ENCODE data around the gene ZSCAN10. TPM values are rescaled to one million over a fixed set of nuclear protein-coding genes. Genes with fewer than 3 reads are reported as not detected.
"Not testable (repeated sequence)": the region's sequence is repeated elsewhere in the genome, so short reads cannot be mapped to it uniquely, and the experiment has no call there.

The ZSCAN10 gene
- total RNA-seq, 1 donor from 2014 or later, result not detected

DNA sequence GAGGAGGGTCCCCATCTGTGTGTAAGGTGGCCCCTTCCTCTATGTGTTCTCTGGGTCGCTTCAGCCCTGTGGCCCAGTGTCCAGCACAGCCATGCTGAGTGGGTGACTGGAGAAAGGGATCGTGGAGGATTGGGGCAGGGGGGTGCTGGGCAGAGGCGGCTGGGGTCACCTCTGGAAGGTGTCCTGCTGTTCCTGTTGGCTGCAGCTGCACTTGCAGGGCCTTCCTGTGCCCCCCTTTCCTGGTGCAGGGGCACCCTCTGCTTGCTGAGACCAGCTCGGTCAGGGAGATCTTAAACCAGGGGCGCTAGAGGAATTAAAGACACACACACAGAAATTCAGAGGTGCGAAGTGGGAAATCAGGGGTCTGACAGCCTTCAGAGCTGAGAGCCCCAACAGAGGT lies 22.5 kb downstream of the ZSCAN10 start:
- H3K27ac ChIP-seq, result peak overlapping the region; percentile 53
- no peak for ATAC-seq
- TF ChIP-seq CTCF (IDR thresholded peaks at IDR 0.05), result no peak

GRCh38 chr16:3075946-3076345 lies 23.1 kb downstream of the ZSCAN10 start:
- H3K27ac ChIP-seq, result peak overlapping the region; percentile 53
- ATAC-seq, result peak in 1 of 2 donors; percentile 36
- intact Hi-C loops (cut with DNase I); H3K4me3 ChIP-seq; H3K4me1 ChIP-seq; DNase-seq; H3K27me3 ChIP-seq (ENCODE audit: low read depth); H3K36me3 ChIP-seq; H3K9me3 ChIP-seq: not testable (repeated sequence)

More for the DNA sequence above, 22.5 kb downstream of the ZSCAN10 start:
- Histone ChIP-seq H3K4me1 (no peaks in the 10 kb centered on the region), H3K27me3 (ENCODE audit: low read depth) (no peaks in the 10 kb centered on the region), H3K4me3 (no peak overlapping the region), H3K36me3 (peaks cover 10% of the 10 kb centered on the region), H3K9me3 (no peaks in the 10 kb centered on the region)
- intact Hi-C loops (cut with DNase I), result no loop called here
- no peak for DNase-seq

DNA sequence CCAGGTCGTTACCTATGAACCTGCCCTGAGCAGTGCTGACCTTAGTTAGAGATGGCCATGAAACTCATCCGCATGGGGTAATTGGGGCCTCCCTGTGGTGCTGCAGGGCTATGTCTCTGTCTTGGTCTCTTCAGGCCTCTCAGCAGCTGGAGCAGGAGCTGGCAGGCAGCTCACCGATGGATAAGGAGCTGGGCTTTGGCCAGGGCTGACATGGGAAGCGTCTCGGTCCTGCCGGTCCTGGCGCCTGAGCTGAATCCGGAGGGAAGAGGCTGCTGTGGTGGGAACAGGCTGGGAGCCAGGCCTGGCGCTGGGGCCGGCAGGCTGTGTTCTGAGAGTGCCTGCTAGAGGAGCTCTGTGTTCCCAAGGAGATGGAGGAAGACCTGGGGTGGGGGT lies 23.6 kb downstream of the ZSCAN10 start:
- no peak for TF ChIP-seq CTCF (IDR thresholded peaks at IDR 0.05)
- Histone ChIP-seq H3K9me3 (no peaks in the 10 kb centered on the region), H3K4me1 (no peaks in the 10 kb centered on the region), H3K4me3 (no peak overlapping the region), H3K36me3 (peaks cover 10% of the 10 kb centered on the region), H3K27ac (peak overlapping the region; percentile 53), H3K27me3 (ENCODE audit: low read depth) (no peaks in the 10 kb centered on the region)
- intact Hi-C loops (cut with DNase I), result no loop called here
- ATAC-seq (peak in 1 of 2 donors; percentile 13), DNase-seq (no peak)

GRCh38 chr16:3074860-3075522 lies 24.1 kb downstream of the ZSCAN10 start:
- Histone ChIP-seq H3K27ac (peak overlapping the region; percentile 53), H3K4me3 (no peak overlapping the region), H3K27me3 (ENCODE audit: low read depth) (no peaks in the 10 kb centered on the region), H3K36me3 (peaks cover 10% of the 10 kb centered on the region), H3K9me3 (no peaks in the 10 kb centered on the region), H3K4me1 (no peaks in the 10 kb centered on the region)
- no peak for DNase-seq
- no peak for TF ChIP-seq CTCF (IDR thresholded peaks at IDR 0.05)
- intact Hi-C loops (cut with DNase I), result no loop called here
- peak; percentile 46 to 81 for ATAC-seq

DNA sequence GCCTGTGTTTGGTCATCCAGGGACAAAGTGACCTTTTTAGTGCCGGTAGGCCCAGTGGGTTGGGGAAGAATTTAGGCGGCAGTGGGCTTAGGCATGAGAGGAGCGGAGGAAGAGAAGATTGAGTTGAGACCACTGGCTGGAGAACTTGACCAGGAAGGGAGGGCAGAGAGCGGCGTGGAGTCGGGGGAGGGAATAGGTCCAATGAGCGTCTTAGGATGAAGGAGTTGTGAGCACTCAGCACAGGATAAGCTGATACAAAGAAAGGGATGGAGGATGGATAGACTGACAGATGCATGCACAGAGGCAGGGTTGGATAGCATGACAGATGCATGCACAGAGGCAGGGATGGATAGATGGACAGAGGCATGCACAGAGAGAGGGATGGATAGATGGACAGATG lies 25.6 kb downstream of the ZSCAN10 start:
- no peak overlapping the region for H3K27ac ChIP-seq
- H3K27me3 ChIP-seq (ENCODE audit: low read depth), result no peaks in the 10 kb centered on the region
- H3K4me3 ChIP-seq, result no peak overlapping the region
- DNase-seq, result no peak
- no peak for TF ChIP-seq CTCF (IDR thresholded peaks at IDR 0.05)
- intact Hi-C loops (cut with DNase I), result no loop called here
- H3K36me3 ChIP-seq, result peaks cover 11% of the 10 kb centered on the region
- ATAC-seq, result no peak
- H3K9me3 ChIP-seq, result no peaks in the 10 kb centered on the region
- H3K4me1 ChIP-seq, result no peaks in the 10 kb centered on the region

GRCh38 chr16:3072576-3073263 lies 26.4 kb downstream of the ZSCAN10 start:
- H3K4me1 ChIP-seq; H3K27me3 ChIP-seq (ENCODE audit: low read depth); DNase-seq; H3K4me3 ChIP-seq; H3K9me3 ChIP-seq; intact Hi-C loops (cut with DNase I); H3K27ac ChIP-seq: not testable (repeated sequence)
- peaks cover 12% of the 10 kb centered on the region for H3K36me3 ChIP-seq
- peak in 1 of 2 donors; percentile 9 for ATAC-seq

DNA sequence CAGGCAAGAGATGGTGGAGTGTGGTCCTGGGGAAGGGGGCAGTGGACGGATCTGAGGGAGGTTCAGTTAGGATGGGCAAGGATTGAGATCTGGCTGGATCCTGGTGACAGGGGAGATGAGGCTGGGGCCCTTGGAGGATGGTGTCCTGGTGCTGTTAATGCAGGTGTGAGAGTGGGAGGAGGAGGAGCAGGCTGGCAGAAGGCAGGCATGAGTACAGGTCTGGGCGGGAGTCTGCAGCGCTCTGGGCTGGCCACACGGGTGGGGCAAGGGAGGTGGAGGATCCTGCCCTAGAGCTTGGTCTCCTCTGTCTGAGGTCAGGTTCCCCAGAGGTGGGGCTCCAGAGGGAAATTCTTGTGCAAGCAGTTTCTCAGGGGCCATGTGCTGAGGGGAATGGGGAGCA lies 26.9 kb downstream of the ZSCAN10 start:
- DNase-seq; H3K36me3 ChIP-seq; H3K27ac ChIP-seq; H3K4me3 ChIP-seq; H3K9me3 ChIP-seq; H3K27me3 ChIP-seq (ENCODE audit: low read depth); H3K4me1 ChIP-seq; intact Hi-C loops (cut with DNase I): not testable (repeated sequence)
- peak in 1 of 2 donors; percentile 16 for ATAC-seq
